ENCODE data around the gene TOMM70.

The TOMM70 gene

DNA sequence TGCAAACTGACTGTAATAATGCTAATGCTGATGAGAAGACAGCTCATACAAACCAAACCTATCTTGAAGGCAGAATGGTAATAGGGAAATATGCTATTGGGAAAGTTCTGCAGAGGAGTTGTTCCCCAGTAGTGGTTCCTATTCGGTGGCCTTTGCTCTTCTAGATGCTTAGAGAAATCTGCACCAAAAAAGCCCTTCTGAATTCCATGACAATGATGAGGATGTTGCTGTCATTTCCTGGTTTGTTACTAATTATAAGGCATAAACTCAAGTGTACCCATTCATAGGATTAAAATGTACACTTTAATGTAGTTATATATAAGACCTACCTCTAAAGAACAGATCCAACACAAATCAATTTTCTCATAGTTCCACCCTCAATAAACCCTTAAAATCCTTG is 30.1 kb downstream of the TOMM70 start:
- no peak overlapping the region for H3K4me3 ChIP-seq (ENCODE audit: low read length)
- no peak for DNase-seq (ENCODE audit: low read depth)
- TF ChIP-seq, protein P1, sequence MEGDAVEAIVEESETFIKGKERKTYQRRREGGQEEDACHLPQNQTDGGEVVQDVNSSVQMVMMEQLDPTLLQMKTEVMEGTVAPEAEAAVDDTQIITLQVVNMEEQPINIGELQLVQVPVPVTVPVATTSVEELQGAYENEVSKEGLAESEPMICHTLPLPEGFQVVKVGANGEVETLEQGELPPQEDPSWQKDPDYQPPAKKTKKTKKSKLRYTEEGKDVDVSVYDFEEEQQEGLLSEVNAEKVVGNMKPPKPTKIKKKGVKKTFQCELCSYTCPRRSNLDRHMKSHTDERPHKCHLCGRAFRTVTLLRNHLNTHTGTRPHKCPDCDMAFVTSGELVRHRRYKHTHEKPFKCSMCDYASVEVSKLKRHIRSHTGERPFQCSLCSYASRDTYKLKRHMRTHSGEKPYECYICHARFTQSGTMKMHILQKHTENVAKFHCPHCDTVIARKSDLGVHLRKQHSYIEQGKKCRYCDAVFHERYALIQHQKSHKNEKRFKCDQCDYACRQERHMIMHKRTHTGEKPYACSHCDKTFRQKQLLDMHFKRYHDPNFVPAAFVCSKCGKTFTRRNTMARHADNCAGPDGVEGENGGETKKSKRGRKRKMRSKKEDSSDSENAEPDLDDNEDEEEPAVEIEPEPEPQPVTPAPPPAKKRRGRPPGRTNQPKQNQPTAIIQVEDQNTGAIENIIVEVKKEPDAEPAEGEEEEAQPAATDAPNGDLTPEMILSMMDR (IDR thresholded peaks at IDR 0.05; ENCODE audit: insufficient read depth, low read depth, low read length, missing control alignments): no peak

DNA sequence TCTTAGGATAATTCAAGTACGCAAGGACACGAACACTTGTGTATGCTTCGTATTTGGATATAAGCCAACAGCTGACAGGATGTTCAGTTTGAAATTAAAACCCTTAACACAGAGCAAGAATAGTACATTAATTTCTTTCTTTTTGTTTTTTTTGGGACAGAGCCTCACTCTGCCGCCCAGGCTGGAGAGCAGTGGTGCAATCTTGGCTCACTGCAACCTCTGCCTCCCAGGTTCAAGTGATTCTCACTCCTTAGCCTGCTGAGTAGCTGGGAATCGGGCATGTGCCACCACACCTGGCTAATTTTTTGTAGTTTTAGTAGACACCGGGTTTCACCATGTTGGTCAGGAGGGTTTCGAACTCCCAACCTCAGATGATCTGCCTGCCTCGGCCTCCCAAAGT is 32.4 kb downstream of the TOMM70 start:
- DNase-seq (ENCODE audit: low read depth): no peak
- TF ChIP-seq, protein P1 (IDR thresholded peaks at IDR 0.05; ENCODE audit: insufficient read depth, low read depth, low read length, missing control alignments): no peak

DNA sequence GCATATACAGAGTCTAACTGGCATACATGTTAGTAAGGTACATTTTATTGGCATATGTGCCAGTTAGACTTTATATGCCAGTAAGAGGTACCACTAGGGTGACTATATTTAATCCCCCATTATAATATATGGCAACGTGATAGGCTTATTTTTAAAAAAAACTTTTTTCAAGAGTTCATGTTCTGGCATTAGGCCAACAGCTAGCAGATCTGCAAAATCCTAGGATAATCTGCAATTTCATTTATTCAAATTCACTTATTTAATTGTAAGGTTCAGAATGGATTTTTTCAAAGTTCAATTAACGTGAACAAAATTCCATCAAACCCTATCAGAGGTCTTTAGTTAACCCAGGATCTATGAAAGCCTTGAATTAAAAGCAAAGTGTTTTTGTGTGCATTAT is 34.5 kb downstream of the TOMM70 start:
- no peak overlapping the region for H3K4me3 ChIP-seq (ENCODE audit: low read length)
- TF ChIP-seq, protein P1 (IDR thresholded peaks at IDR 0.05; ENCODE audit: insufficient read depth, low read depth, low read length, missing control alignments): no peak
- no peak for DNase-seq (ENCODE audit: low read depth)

More for the DNA sequence above, 32.4 kb downstream of the TOMM70 start:
- H3K4me3 ChIP-seq (ENCODE audit: low read length): no peak overlapping the region

DNA sequence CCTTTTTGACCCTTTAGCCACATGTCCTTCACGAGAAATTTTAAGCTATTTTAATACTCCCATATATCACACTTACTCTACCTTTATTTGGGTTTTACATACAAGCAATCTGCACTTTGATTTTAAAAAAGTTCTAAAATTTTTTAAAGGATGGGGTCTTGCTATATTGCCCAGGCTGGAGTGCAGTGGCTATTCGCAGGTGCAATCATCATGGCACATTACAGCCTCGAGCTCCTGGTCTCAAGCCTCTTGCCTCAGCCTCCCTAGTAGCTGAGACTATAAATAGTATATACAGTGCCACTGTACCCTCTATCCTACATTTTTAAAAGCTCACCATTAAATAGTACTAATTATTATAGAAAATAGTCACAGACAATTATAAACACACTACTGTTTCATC is 36.5 kb downstream of the TOMM70 start:
- no peak for DNase-seq (ENCODE audit: low read depth)
- no peak overlapping the region for H3K4me3 ChIP-seq (ENCODE audit: low read length)
- TF ChIP-seq, protein P1 (IDR thresholded peaks at IDR 0.05; ENCODE audit: insufficient read depth, low read depth, low read length, missing control alignments): no peak

DNA sequence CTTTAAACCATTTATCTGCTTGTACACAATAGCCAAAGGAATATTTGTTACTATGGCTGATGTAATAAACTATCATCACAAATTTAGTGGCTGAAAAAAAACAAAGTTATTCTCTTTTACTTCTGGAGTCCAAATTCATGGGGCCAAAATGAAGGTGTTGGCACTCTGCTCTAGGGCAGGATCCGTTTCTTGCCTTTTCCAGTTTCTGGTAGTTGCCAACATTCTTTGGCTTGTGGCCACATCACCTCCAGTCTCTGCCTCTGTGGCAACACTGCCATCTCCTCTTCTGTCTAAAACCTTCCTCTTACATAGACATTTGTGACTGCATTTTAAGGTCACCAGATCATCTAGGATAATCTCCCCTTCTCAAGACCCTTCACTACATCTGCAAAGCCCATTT is 39.0 kb downstream of the TOMM70 start:
- TF ChIP-seq, protein P1 (IDR thresholded peaks at IDR 0.05; ENCODE audit: insufficient read depth, low read depth, low read length, missing control alignments): no peak

DNA sequence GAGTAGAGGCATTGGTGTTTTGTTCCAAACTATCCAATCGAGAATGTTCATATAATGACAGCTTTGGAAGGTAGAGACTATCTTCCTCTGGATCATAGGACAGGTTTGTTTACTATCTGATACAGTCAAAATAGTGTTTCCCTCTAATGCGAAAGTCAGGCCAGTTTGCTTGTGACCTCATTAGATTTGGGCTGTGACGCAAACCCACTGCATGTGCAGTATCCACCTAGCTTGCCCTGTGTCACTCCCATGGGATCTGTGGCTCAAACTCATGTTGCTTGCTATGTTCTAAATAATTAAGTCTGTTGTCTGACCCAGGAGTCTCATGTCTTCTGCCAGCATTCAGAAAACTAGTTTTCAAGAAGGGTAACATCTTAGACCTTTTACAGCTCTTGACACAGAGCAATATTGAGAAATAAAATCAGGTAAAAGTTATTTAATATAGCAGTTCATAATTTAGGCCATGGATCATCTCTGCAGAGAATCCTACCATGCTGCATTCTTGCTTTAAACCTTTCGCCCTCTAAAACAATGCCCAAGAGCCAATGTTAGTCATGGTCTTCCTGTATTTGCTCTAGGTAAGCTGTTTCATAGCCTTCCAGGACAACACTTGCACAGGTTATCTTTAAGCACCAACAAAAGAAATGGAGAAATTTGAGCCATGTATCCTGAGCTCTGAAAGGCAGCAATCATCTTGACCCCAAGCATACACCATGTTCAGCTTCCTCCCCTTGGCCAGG is 40.0 kb downstream of the TOMM70 start:
- H3K4me3 ChIP-seq (ENCODE audit: low read length): no peak overlapping the region
- peak; percentile 53 for DNase-seq (ENCODE audit: low read depth)
- TF ChIP-seq, protein P1 (IDR thresholded peaks at IDR 0.05; ENCODE audit: insufficient read depth, low read depth, low read length, missing control alignments): no peak

More for the DNA sequence above, 39.0 kb downstream of the TOMM70 start:
- no peak for DNase-seq (ENCODE audit: low read depth)
- no peak overlapping the region for H3K4me3 ChIP-seq (ENCODE audit: low read length)

DNA sequence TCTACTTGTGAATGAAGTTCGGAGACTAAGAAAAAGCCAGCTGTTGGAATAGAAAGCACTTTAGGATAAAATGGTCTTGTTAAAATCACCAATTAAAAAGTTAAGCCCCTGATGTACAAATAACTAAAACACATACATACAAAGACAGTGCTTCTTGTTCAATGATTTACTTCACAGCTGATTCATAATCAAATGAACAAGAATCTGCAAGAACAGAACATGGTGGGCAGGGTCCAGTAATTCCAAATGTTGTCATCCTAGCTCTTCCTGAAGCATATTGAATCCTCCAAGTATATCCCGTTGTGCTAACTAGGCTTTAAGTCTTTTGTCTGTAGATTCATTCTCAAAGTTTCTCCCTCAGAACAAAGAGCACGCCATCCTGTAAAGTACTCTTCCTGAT is 41.9 kb downstream of the TOMM70 start:
- TF ChIP-seq, protein P1 (IDR thresholded peaks at IDR 0.05; ENCODE audit: insufficient read depth, low read depth, low read length, missing control alignments): no peak
- no peak for DNase-seq (ENCODE audit: low read depth)
- H3K4me3 ChIP-seq (ENCODE audit: low read length): no peak overlapping the region

All from epithelial cell of esophagus (primary cell).